H9 (cell line): Measurements from ENCODE around the gene KRTAP10-10. TPM values are rescaled to one million over a fixed set of nuclear protein-coding genes. Genes with fewer than 3 reads are reported as not detected.

ENCODE experiments used
- DNase-seq: peaks from one replicate; pipeline ENCODE4 v3.0.0-alpha.2; 2017
- H2AFZ ChIP-seq: one replicate; pipeline ENCODE4 v1.6.1; 2013; ENCODE audit warnings: mild to moderate bottlenecking, low read length, control low read depth, moderate library complexity
- H2AK5ac ChIP-seq: 2 replicates; pipeline ENCODE4 v1.6.1; 2013; ENCODE audit warnings: low read length, control low read depth, mixed read lengths; ENCODE audit not compliant: insufficient read length
- H2BK120ac ChIP-seq: one replicate; pipeline ENCODE4 v1.6.1; 2013; ENCODE audit warnings: low read depth, mild to moderate bottlenecking, low read length, control low read depth, inconsistent platforms; ENCODE audit not compliant: poor library complexity, severe bottlenecking
- H2BK12ac ChIP-seq: 2 replicates; pipeline ENCODE4 v1.6.1; 2013; ENCODE audit warnings: low read length, control low read depth, mixed read lengths, low read depth; ENCODE audit not compliant: insufficient read length
- H2BK15ac ChIP-seq: 2 replicates; pipeline ENCODE4 v1.6.1; 2013; ENCODE audit warnings: low read depth, low read length, control low read depth
- H2BK20ac ChIP-seq: one replicate; pipeline ENCODE4 v1.6.1; 2013; ENCODE audit warnings: low read depth, mild to moderate bottlenecking, low read length, control low read depth, inconsistent platforms; ENCODE audit not compliant: poor library complexity, severe bottlenecking
- H2BK5ac ChIP-seq: 2 replicates; pipeline ENCODE4 v1.6.1; 2013; ENCODE audit warnings: low read length, control low read depth, mixed read lengths; ENCODE audit not compliant: insufficient read length
- H3K14ac ChIP-seq: 2 replicates; pipeline ENCODE4 v1.6.1; 2013; ENCODE audit warnings: low read length, control low read depth; ENCODE audit not compliant: insufficient read depth
- H3K18ac ChIP-seq: 2 replicates; pipeline ENCODE4 v1.6.1; 2013; ENCODE audit warnings: low read depth, mild to moderate bottlenecking, mixed read lengths, low read length, control low read depth; ENCODE audit not compliant: insufficient read length
- H3K23ac ChIP-seq: 2 replicates; pipeline ENCODE4 v1.6.1; 2013; ENCODE audit warnings: low read length, control low read depth, mixed read lengths, low read depth; ENCODE audit not compliant: insufficient read length
- H3K23me2 ChIP-seq: 2 replicates; pipeline ENCODE4 v1.6.1; 2013; ENCODE audit warnings: low read depth, mild to moderate bottlenecking, mixed read lengths, low read length, control low read depth; ENCODE audit not compliant: insufficient read length, poor library complexity, severe bottlenecking
- H3K27ac ChIP-seq: 2 replicates; pipeline ENCODE4 v1.5.1; 2013; ENCODE audit warnings: low read length, control low read depth, mixed read lengths, low read depth; ENCODE audit not compliant: insufficient read length
- H3K27me3 ChIP-seq: 2 replicates; pipeline ENCODE4 v1.6.1; 2013; ENCODE audit warnings: low read length, control low read depth, inconsistent platforms; ENCODE audit not compliant: insufficient read depth
- H3K4ac ChIP-seq: 2 replicates; pipeline ENCODE4 v1.6.1; 2013; ENCODE audit warnings: low read depth, mild to moderate bottlenecking, control low read depth, inconsistent platforms, low read length, moderate library complexity
- H3K4me1 ChIP-seq: 2 replicates; pipeline ENCODE4 v1.6.1; 2013; ENCODE audit warnings: low read length, control low read depth, inconsistent platforms; ENCODE audit not compliant: insufficient read depth
- H3K4me2 ChIP-seq: 2 replicates; pipeline ENCODE4 v1.6.1; 2013; ENCODE audit warnings: low read length, control low read depth, mixed read lengths; ENCODE audit not compliant: insufficient read length, insufficient read depth
- H3K56ac ChIP-seq: 2 replicates; pipeline ENCODE4 v1.6.1; 2013; ENCODE audit warnings: low read depth, mild to moderate bottlenecking, mixed read lengths, low read length, control low read depth; ENCODE audit not compliant: insufficient read length
- H3K79me1 ChIP-seq: 2 replicates; pipeline ENCODE4 v1.6.1; 2013; ENCODE audit warnings: low read depth, mild to moderate bottlenecking, moderate library complexity, low read length, control low read depth, inconsistent platforms; ENCODE audit not compliant: insufficient read depth, poor library complexity, severe bottlenecking
- H3K79me2 ChIP-seq: 2 replicates; pipeline ENCODE4 v1.6.1; 2013; ENCODE audit warnings: low read length, control low read depth, inconsistent platforms; ENCODE audit not compliant: insufficient read depth
- H3K9ac ChIP-seq: 2 replicates; pipeline ENCODE4 v1.6.1; 2013; ENCODE audit warnings: low read length, control low read depth, mixed read lengths; ENCODE audit not compliant: insufficient read length; ENCODE audit errors: extremely low read depth
- H3K9me3 ChIP-seq: one replicate; pipeline ENCODE4 v1.6.1; 2013; ENCODE audit warnings: low read depth, low read length, inconsistent platforms; ENCODE audit not compliant: control insufficient read depth
- H3T11ph ChIP-seq: one replicate; pipeline ENCODE4 v1.6.1; 2013; ENCODE audit warnings: mild to moderate bottlenecking, low read length, control low read depth, inconsistent platforms
- H4K20me1 ChIP-seq: one replicate; pipeline ENCODE4 v1.6.1; 2013; ENCODE audit not compliant: control insufficient read depth, insufficient read length, insufficient read depth
- H4K5ac ChIP-seq: 2 replicates; pipeline ENCODE4 v1.6.1; 2013; ENCODE audit warnings: low read depth, mild to moderate bottlenecking, mixed read lengths, low read length, control low read depth; ENCODE audit not compliant: insufficient read length
- H4K8ac ChIP-seq: replicated peaks from 2 replicates; pipeline ENCODE4 v1.6.1; 2013; ENCODE audit warnings: low read length, control low read depth, mixed read lengths, low read depth; ENCODE audit not compliant: insufficient read length
- H4K91ac ChIP-seq: 2 replicates; pipeline ENCODE4 v1.6.1; 2013; ENCODE audit warnings: low read depth, mild to moderate bottlenecking, moderate library complexity, mixed read lengths, low read length, control low read depth; ENCODE audit not compliant: insufficient read length
- H3K27ac Mint-ChIP-seq, 3 experiments: 2 replicates in 2 of 3; 3 replicates in 1 of 3; pipeline ENCODE4 v1.8.0; 2020 to 2021; ENCODE audit warnings: mixed read lengths in 3 of 3, mild to moderate bottlenecking in 1 of 3, moderate library complexity in 1 of 3
- H3K27me3 Mint-ChIP-seq: 2 replicates; pipeline ENCODE4 v1.8.0; 2021; ENCODE audit warnings: low read depth, mild to moderate bottlenecking, moderate library complexity, mixed read lengths
- H3K36me3 Mint-ChIP-seq, 3 experiments: 2 replicates in 2 of 3; 3 replicates in 1 of 3; pipeline ENCODE4 v1.8.0; 2020 to 2021; ENCODE audit warnings: low read depth in 3 of 3, mixed read lengths in 3 of 3; ENCODE audit not compliant: insufficient read depth in 1 of 3
- H3K4me1 Mint-ChIP-seq, 2 experiments: 2 replicates each; pipeline ENCODE4 v1.8.0; 2020; ENCODE audit warnings: mixed read lengths in 2 of 2
- H3K4me3 Mint-ChIP-seq, 2 experiments: 2 replicates in 1 of 2; 3 replicates in 1 of 2; pipeline ENCODE4 v1.8.0; 2020 to 2021; ENCODE audit warnings: mild to moderate bottlenecking in 2 of 2, mixed read lengths in 2 of 2, moderate library complexity in 1 of 2
- H3K9me3 Mint-ChIP-seq, 2 experiments: 2 replicates in 1 of 2; 3 replicates in 1 of 2; pipeline ENCODE4 v1.8.0; 2020; ENCODE audit warnings: mild to moderate bottlenecking in 2 of 2, mixed read lengths in 2 of 2, moderate library complexity in 1 of 2
- CTCF ChIP-seq: fragments of 200-600 bp; sonication (generic); conservative IDR thresholded peaks from 3 replicates; pipeline ENCODE4 v1.8.0; 2021; ENCODE audit warnings: antibody characterized with exemption, mild to moderate bottlenecking
- WGBS: extraction: QIAGEN DNeasy Blood & Tissue Kit; methylation state at CpG from one replicate; pipeline ENCODE4 v1.1.7; 2013; ENCODE audit warnings: missing lambda C conversion rate, low lambda C conversion rate, mixed read lengths; ENCODE audit not compliant: insufficient read length; ENCODE audit errors: extremely low coverage; 5-methylcytosine and 5-hydroxymethylcytosine counted together
- total RNA-seq: library from RNA; stranded (reverse); gene quantifications from 2 replicates; pipeline ENCODE4 v1.2.1, GENCODE V29; 2021

Gene KRTAP10-10
- total RNA-seq, 1 experiment from 2014 or later, result not detected

GRCh38 chr21:44602463-44602850 lies 34.7 kb upstream of the KRTAP10-10 start:
- peaks cover 0 to 4% (median 0%) of the 10 kb centered on the region in 3 experiments; a peak in 1 of 7 replicates for H3K36me3 Mint-ChIP-seq
- no peak overlapping the region for H2BK120ac ChIP-seq
- DNase-seq, result no peak
- no peak overlapping the region for H3K56ac ChIP-seq
- H3T11ph ChIP-seq, result no peak overlapping the region
- H3K4me2 ChIP-seq, result no peak overlapping the region
- no peak for TF ChIP-seq CTCF
- H4K20me1 ChIP-seq, result no peaks in the 10 kb centered on the region
- no peaks in the 10 kb centered on the region for H3K9me3 ChIP-seq
- no peak overlapping the region for H2AFZ ChIP-seq
- H4K8ac ChIP-seq, result no peak overlapping the region
- H2AK5ac ChIP-seq, result no peak overlapping the region
- no peak overlapping the region for H3K14ac ChIP-seq
- H2BK5ac ChIP-seq, result no peak overlapping the region
- no peaks in the 10 kb centered on the region for H3K4me1 ChIP-seq
- no peaks in the 10 kb centered on the region for H3K79me1 ChIP-seq
- H3K9me3 Mint-ChIP-seq, result peaks cover 0 to 2% of the 10 kb centered on the region in 2 experiments; a peak in 2 of 5 replicates
- H4K5ac ChIP-seq, result no peak overlapping the region
- no peak overlapping the region for H2BK20ac ChIP-seq
- H3K23ac ChIP-seq, result no peak overlapping the region
- peaks cover 29 to 33% of the 10 kb centered on the region in 2 experiments for H3K4me1 Mint-ChIP-seq
- no peak overlapping the region for H2BK12ac ChIP-seq
- peaks cover 11% of the 10 kb centered on the region for H3K27me3 Mint-ChIP-seq
- H2BK15ac ChIP-seq, result no peak overlapping the region
- no peak overlapping the region for H3K27ac Mint-ChIP-seq
- H3K18ac ChIP-seq, result no peak overlapping the region
- no peak overlapping the region for H3K4ac ChIP-seq
- no peaks in the 10 kb centered on the region for H3K27me3 ChIP-seq
- H3K79me2 ChIP-seq, result no peaks in the 10 kb centered on the region
- H3K23me2 ChIP-seq, result no peaks in the 10 kb centered on the region
- no peak overlapping the region for H3K9ac ChIP-seq
- H4K91ac ChIP-seq, result no peak overlapping the region
- no peak overlapping the region for H3K27ac ChIP-seq
- WGBS, result no CpG with 5 or more reads among the region's 21 CpGs
- H3K4me3 Mint-ChIP-seq, result no peak overlapping the region
